OCI-LY3 (cell line): ENCODE data around the gene SLC25A33.

Experiments
- H2AFZ ChIP-seq: fragments of 200-600, 300-600 bp; shearing (Covaris generic); 2 replicates; pipeline ENCODE4 v1.6.0; 2014; ENCODE audit warnings: antibody characterized with exemption, low read depth, low read length
- H3K27ac ChIP-seq: fragments of 200-600, 300-600 bp; sonication (generic); 2 replicates; pipeline ENCODE4 v1.5.1; 2014; ENCODE audit warnings: mild to moderate bottlenecking, low read length, moderate library complexity, mixed read lengths
- H3K27me3 ChIP-seq: fragments of 200-600, 300-600 bp; sonication (generic); 2 replicates; pipeline ENCODE4 v1.6.1; 2014; ENCODE audit warnings: low read depth, low read length, mixed read lengths
- H3K36me3 ChIP-seq: fragments of 200-600, 300-600 bp; sonication (generic); replicated peaks from 2 replicates; pipeline ENCODE3; 2014; ENCODE audit warnings: low read depth, low read length, mixed read lengths
- H3K4me1 ChIP-seq: fragments of 300-600, 200-600 bp; sonication (generic); 2 replicates; pipeline ENCODE4 v1.6.1; 2014; ENCODE audit warnings: low read length, mixed read lengths
- H3K4me2 ChIP-seq: fragments of 200-600, 300-600 bp; sonication (generic); 2 replicates; pipeline ENCODE4 v1.6.1; 2014; ENCODE audit warnings: low read length, mixed read lengths
- H3K4me3 ChIP-seq: fragments of 300-600, 200-600 bp; sonication (generic); 2 replicates; pipeline ENCODE4 v1.5.1; 2014; ENCODE audit warnings: antibody characterized with exemption, mild to moderate bottlenecking, low read length, moderate library complexity
- H3K79me2 ChIP-seq: fragments of 300-600, 200-600 bp; shearing (Covaris generic); 2 replicates; pipeline ENCODE4 v1.6.1; 2014; ENCODE audit warnings: mild to moderate bottlenecking, low read length, mixed read lengths
- H3K9ac ChIP-seq: fragments of 300-600, 200-600 bp; shearing (Covaris generic); 2 replicates; pipeline ENCODE4 v1.6.0; 2014; ENCODE audit warnings: mild to moderate bottlenecking, low read length, moderate library complexity
- H3K9me3 ChIP-seq: fragments of 200-600, 300-600 bp; shearing (Covaris generic); 2 replicates; pipeline ENCODE4 v1.6.1; 2014; ENCODE audit warnings: low read length, mixed read lengths; ENCODE audit not compliant: insufficient read depth
- H4K20me1 ChIP-seq: fragments of 200-600, 300-600 bp; sonication (generic); 2 replicates; pipeline ENCODE4 v1.6.1; 2016; ENCODE audit warnings: low read length, mixed read lengths; ENCODE audit not compliant: insufficient read depth
- CTCF ChIP-seq: fragments of 200-600, 300-600 bp; sonication (generic); IDR thresholded peaks from 2 replicates; pipeline ENCODE4 v1.5.1; 2014; ENCODE audit warnings: antibody characterized with exemption, low read length, low read depth
- EZH2phosphoT487 ChIP-seq: fragments of 200-600 bp; shearing (Covaris generic); IDR thresholded peaks from 2 replicates; pipeline ENCODE4 v1.6.1; 2018; ENCODE audit warnings: antibody characterized with exemption, mixed run types, low read depth

SLC25A33 gene, protein sequence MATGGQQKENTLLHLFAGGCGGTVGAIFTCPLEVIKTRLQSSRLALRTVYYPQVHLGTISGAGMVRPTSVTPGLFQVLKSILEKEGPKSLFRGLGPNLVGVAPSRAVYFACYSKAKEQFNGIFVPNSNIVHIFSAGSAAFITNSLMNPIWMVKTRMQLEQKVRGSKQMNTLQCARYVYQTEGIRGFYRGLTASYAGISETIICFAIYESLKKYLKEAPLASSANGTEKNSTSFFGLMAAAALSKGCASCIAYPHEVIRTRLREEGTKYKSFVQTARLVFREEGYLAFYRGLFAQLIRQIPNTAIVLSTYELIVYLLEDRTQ

GRCh38 chr1:9539165-9539828, at the start of gene SLC25A33:
TSS of gene SLC25A33 (plus strand) at chr1:9539465. CDS start at chr1:9539692, 227 bp downstream.
- Histone ChIP-seq H3K27me3 (no peaks in the 10 kb centered on the region), H3K4me3 (peak within 1 kb of the TSS; percentile 98), H3K9ac (peak within 1 kb of the TSS; percentile 80), H3K4me1 (peaks cover 20% of the 10 kb centered on the region), H2AFZ (peak within 1 kb of the TSS; percentile 92; the same call in 1 of the 2 replicates), H3K79me2 (peaks cover 49% of the 10 kb centered on the region), H3K36me3 (no peaks in the 10 kb centered on the region), H3K27ac (peak within 1 kb of the TSS; percentile 54), H4K20me1 (peaks cover 13% of the 10 kb centered on the region), H3K9me3 (peaks cover 3% of the 10 kb centered on the region; the same call in 1 of the 2 replicates), H3K4me2 (peak within 1 kb of the TSS; percentile 92)
- TF ChIP-seq CTCF (no peak), EZH2phosphoT487 (no peak)

DNA sequence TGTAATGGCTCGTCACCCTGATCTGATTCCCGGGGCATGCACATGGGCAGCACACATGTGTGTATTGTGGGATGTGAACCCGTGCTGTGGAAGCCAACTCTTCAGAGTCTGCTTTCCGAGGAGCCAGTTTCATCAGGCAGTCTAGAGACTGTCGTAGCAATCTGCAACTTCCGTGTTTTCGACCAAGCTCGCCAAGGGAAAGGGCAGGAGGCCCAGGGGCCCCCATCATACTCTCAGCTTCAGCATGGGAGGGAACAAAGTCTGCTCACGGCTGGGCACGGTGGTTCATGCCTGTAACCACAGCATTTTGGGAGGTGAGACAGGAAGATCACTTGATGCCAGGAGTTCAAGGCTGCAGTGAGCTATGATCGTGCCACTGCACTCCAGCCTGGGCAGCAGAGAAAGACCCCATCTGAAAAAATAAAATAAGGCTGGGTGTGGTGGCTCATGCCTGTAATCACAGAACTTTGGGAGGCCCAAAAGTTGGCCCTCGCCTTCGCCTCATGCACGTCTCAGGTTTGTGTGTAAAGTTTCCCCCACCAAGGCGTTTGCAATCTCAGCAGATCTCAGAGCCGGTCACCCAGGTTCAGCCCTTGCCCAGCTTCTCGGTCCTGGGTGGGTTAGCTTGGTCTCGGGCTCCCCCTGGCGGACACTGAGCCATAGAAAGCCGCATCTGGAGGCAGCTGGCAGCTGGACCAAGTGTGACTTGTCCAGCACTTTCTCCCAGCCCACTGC, 48.5 kb upstream of the SLC25A33 start:
- H3K27ac ChIP-seq, result no peak overlapping the region
- H3K9me3 ChIP-seq, result no peaks in the 10 kb centered on the region
- peaks cover 6% of the 10 kb centered on the region; the same call in 1 of the 2 replicates for H3K27me3 ChIP-seq
- peak; percentile 74 for TF ChIP-seq CTCF
- no peak for TF ChIP-seq EZH2phosphoT487
- H3K4me1 ChIP-seq, result peaks cover 9% of the 10 kb centered on the region
- H3K4me2 ChIP-seq, result no peak overlapping the region
- H3K79me2 ChIP-seq, result no peaks in the 10 kb centered on the region
- no peak overlapping the region for H2AFZ ChIP-seq
- H3K9ac ChIP-seq, result no peak overlapping the region
- H3K4me3 ChIP-seq, result no peak overlapping the region
- H4K20me1 ChIP-seq, result no peaks in the 10 kb centered on the region
- no peaks in the 10 kb centered on the region for H3K36me3 ChIP-seq

- no peak overlapping the region for H2AFZ ChIP-seq
- no peak overlapping the region for H3K4me2 ChIP-seq
- H3K36me3 ChIP-seq, result no peaks in the 10 kb centered on the region
- H4K20me1 ChIP-seq, result no peaks in the 10 kb centered on the region
- no peak overlapping the region for H3K9ac ChIP-seq
- H3K4me1 ChIP-seq, result peaks cover 9% of the 10 kb centered on the region
- H3K79me2 ChIP-seq, result no peaks in the 10 kb centered on the region
- H3K27ac ChIP-seq, result no peak overlapping the region
- no peaks in the 10 kb centered on the region for H3K9me3 ChIP-seq
- no peak overlapping the region for H3K4me3 ChIP-seq
- no peaks in the 10 kb centered on the region for H3K27me3 ChIP-seq
- no peak for TF ChIP-seq CTCF
Observed at GRCh38 chr1:9493326-9493725, 45.9 kb upstream of the SLC25A33 start.
